UCSD-AML1 (cell line): ENCODE results near the gene SNX11.

Experiments
- DNase-seq: peaks from one replicate; lab custom pipeline; 2025; ENCODE audit not compliant: unreplicated experiment; lab: John Stamatoyannopoulos, UW

SNX11 gene

DNA sequence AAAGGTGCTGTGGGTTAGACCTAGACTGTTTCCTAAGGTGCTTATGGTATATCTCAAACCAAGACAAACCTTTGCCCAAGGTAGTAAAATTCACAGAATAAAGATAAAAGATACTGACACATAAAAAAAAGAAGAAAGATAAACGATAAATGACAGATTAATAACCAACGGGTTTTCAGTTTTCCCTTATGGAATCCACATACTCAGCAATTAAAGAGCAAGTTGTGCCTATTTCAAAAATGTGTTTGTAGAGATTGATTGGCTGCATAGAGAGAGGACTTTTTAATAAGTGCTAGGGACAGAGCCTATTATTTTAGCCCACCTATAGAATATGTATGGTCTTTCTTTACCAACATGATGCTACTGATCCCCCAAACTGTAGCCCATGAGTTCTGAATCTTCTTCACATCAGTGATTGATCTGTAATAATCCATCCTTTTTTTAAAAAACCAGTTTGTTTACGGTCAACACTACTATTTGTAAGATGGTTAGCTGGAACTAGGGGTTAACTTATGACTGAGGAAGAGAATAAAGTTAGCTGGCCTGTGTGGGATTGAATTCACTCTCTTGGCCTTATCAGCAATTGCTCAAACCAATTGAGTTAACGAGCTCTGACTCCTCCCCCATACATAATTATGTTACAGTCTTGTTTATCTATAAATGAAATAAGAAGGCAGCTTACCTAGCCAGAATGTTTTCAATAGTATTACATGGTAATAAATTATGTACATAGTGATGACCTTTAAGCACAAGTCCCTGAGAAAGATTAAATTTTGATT lies 53.8 kb downstream of the SNX11 start:
- no peak for DNase-seq

DNA sequence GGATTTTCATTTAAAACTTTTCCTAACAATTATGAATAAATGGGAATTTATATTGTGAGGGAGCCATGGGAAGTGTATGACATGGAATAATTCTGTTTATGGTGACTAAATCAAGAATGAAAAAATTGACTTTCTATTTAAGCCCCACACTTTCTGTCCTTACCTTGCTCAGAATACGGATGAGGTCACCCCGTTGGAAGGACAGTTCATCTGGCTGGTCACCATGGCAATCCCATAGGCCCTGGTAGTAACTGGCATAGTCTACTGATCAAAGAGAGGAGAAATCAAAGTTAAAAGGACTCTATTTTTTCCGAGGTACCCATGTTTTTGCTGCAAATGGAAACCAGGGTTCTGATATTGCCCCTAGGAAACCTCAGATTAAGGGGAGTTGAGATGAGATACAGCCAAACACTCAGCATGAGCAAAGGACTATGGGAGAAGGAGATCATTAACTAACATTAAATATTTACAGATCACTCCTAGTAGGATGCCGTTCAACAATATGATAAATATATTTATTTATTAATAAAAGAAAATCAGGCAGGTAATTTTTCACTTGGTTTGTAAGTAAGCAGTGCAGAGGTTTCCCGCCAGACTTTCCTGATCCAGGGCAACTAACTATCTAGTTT lies 54.9 kb downstream of the SNX11 start:
- DNase-seq, result no peak

DNA sequence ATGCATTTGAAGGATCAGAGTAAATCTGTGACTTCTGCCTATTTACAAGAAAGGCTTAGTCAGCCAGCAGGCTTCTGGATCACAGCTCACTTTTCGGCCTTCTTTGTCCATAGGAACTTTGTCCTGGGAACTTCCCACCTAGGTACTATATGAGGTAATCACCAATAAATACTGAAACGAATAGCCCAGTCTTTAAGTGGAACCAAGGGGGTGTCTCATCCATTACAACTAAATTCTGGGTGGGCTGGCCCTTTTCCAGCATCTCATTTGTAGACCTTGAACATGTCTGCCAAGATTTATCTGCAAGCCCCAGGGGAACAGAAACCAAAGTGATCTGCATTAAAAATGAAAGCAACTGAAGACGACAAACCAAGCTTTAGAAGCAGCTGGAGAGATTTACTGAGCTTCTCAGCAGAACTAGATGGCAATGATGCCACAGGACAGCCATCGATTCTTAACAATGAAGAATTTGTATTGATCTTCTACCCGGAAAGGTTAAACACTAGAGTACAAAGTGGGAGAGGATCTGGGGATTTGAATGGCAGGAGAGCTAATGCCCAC lies 55.5 kb downstream of the SNX11 start:
- DNase-seq, result no peak

DNA sequence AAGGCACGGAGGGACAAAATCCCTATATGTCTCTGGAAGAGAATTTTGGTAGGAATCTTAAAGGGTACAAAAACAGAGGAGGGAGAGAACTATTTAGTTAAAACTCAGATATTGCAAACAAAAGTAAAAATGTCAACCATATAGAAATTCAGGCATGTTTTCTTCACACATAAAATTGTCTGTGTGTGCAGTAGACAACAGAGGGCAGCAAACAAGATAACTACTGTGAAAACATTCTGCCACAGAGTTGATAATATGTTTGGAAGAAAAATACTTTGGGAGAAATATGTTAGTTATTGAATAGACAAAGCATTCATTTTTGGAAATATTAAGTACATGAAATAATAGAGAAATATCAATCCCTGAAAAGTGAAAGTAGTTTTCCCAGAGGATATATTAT lies 56.2 kb downstream of the SNX11 start:
- no peak for DNase-seq

DNA sequence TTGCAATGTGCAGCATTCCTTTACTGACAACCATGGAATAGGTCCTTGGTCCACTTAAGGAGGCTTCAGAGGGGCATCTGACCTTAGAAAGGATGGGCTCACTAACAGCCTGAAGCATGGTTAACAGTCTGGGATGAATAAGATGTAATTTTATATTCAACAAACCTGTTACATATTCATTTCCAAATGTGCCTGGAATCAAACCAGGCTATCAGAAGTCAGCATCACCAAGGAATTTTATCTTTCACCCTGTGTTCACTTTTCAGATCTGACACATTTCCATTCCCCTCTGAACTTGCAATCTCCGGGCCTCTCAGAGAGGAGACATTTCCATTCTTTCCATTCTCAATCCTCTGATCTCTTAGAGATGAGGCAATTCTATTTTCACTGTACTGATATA lies 62.4 kb downstream of the SNX11 start:
- DNase-seq, result no peak
